GM23338 (cell line): Measurements from ENCODE around the gene COX14. TPM values are rescaled to one million over a fixed set of nuclear protein-coding genes. Genes with fewer than 3 reads are reported as not detected.

Source experiments
- ATAC-seq: fragments of 200-7000 bp; cut with Tn5 transposase; 3 replicates; pipeline ENCODE4 v1.9.1; 2020
- DNase-seq: peaks from one replicate; pipeline ENCODE4 v3.0.0-alpha.2; 2015; ENCODE audit warnings: low spot score
- H2AFZ ChIP-seq: fragments of 200-600 bp; sonication (generic); 2 replicates; pipeline ENCODE4 v1.8.0; 2016; ENCODE audit warnings: antibody characterized with exemption, mild to moderate bottlenecking, moderate library complexity
- H3F3A ChIP-seq: fragments of 200-600 bp; sonication (generic); replicated peaks from 2 replicates; pipeline ENCODE4 v1.8.0; 2017; ENCODE audit warnings: antibody characterized with exemption, mixed run types, low read depth
- H3K27ac ChIP-seq: fragments of 200-600 bp; sonication (generic); 2 replicates; pipeline ENCODE4 v1.6.1; 2016; ENCODE audit warnings: low read depth
- H3K27me3 ChIP-seq: fragments of 200-600 bp; sonication (generic); 2 replicates; pipeline ENCODE4 v1.8.0; 2016; ENCODE audit warnings: mild to moderate bottlenecking, mixed run types, moderate library complexity; ENCODE audit not compliant: insufficient read depth
- H3K36me3 ChIP-seq: fragments of 200-600 bp; sonication (generic); 2 replicates; pipeline ENCODE4 v1.8.0; 2016; ENCODE audit warnings: mild to moderate bottlenecking; ENCODE audit not compliant: insufficient read depth
- H3K4me1 ChIP-seq: fragments of 200-600 bp; sonication (generic); 2 replicates; pipeline ENCODE4 v1.8.0; 2016; ENCODE audit warnings: mild to moderate bottlenecking, moderate library complexity; ENCODE audit not compliant: insufficient read depth
- H3K4me2 ChIP-seq: fragments of 200-600 bp; sonication (generic); 2 replicates; pipeline ENCODE4 v1.7.1; 2017; ENCODE audit warnings: mixed run types
- H3K4me3 ChIP-seq: fragments of 200-600 bp; sonication (generic); 2 replicates; pipeline ENCODE4 v1.6.1; 2016; ENCODE audit warnings: mixed run types
- H3K79me2 ChIP-seq: fragments of 200-600 bp; sonication (generic); replicated peaks from 2 replicates; pipeline ENCODE4 v1.8.0; 2017; ENCODE audit warnings: mild to moderate bottlenecking; ENCODE audit not compliant: insufficient read depth
- H3K9me2 ChIP-seq: fragments of 200-600 bp; sonication (generic); 2 replicates; pipeline ENCODE4 v1.8.0; 2017; ENCODE audit not compliant: insufficient read depth
- H4K20me1 ChIP-seq: fragments of 200-600 bp; sonication (generic); replicated peaks from 2 replicates; pipeline ENCODE4 v1.8.0; 2017; ENCODE audit warnings: mild to moderate bottlenecking; ENCODE audit not compliant: insufficient read depth
- H3K27ac Mint-ChIP-seq: 2 replicates; pipeline ENCODE4 v1.8.0; 2020; ENCODE audit warnings: inconsistent platforms, mild to moderate bottlenecking, moderate library complexity, mixed read lengths
- H3K27me3 Mint-ChIP-seq: 3 replicates; pipeline ENCODE4 v1.8.0; 2022; ENCODE audit warnings: low read depth, mild to moderate bottlenecking, moderate library complexity, mixed read lengths, inconsistent platforms; ENCODE audit not compliant: insufficient read depth, poor library complexity
- H3K36me3 Mint-ChIP-seq: 3 replicates; pipeline ENCODE4 v1.8.0; 2021; ENCODE audit warnings: low read depth, mild to moderate bottlenecking, inconsistent platforms, moderate library complexity, mixed read lengths
- H3K4me1 Mint-ChIP-seq: 3 replicates; pipeline ENCODE4 v1.8.0; 2020; ENCODE audit warnings: mild to moderate bottlenecking, inconsistent platforms, mixed read lengths
- H3K4me3 Mint-ChIP-seq: 3 replicates; pipeline ENCODE4 v1.8.0; 2021; ENCODE audit warnings: moderate library complexity, mild to moderate bottlenecking, inconsistent platforms, mixed read lengths
- H3K9me3 Mint-ChIP-seq: 3 replicates; pipeline ENCODE4 v1.8.0; 2020; ENCODE audit warnings: moderate library complexity, mild to moderate bottlenecking, inconsistent platforms, mixed read lengths
- CREB1 ChIP-seq: fragments of 250-450 bp; sonication (Bioruptor Pico); IDR thresholded peaks from 2 replicates; pipeline ENCODE4 v1.5.0; 2020; ENCODE audit warnings: low read depth, mild to moderate bottlenecking, moderate library complexity
- CTCF ChIP-seq, 2 experiments: fragments of 200-600 bp in 1 of 2; sonication (generic) in 1 of 2; conservative IDR thresholded peaks; 2 replicates each; pipeline versions ENCODE4 v1.5.1 to v1.6.1; 2016 to 2017; ENCODE audit warnings: antibody characterized with exemption in 2 of 2, low read depth in 2 of 2, mild to moderate bottlenecking in 2 of 2, moderate library complexity in 1 of 2
- EZH2 ChIP-seq: fragments of 200-600 bp; sonication (generic); IDR thresholded peaks from one replicate; pipeline ENCODE4 v1.8.0; 2017; ENCODE audit warnings: antibody characterized with exemption, mild to moderate bottlenecking, low read depth; ENCODE audit not compliant: unreplicated experiment
- EZH2phosphoT487 ChIP-seq: fragments of 200-600 bp; sonication (generic); IDR thresholded peaks from one replicate; pipeline ENCODE4 v1.8.1; 2018; ENCODE audit warnings: antibody characterized with exemption; ENCODE audit not compliant: unreplicated experiment
- JUNB ChIP-seq: IDR thresholded peaks from one replicate; pipeline ENCODE4 v1.6.1; 2016; ENCODE audit warnings: antibody characterized with exemption; ENCODE audit not compliant: unreplicated experiment
- POLR2AphosphoS5 ChIP-seq: IDR thresholded peaks from 2 replicates; pipeline ENCODE4 v1.6.1; 2016; ENCODE audit warnings: antibody characterized with exemption, low read depth
- REST ChIP-seq: IDR thresholded peaks from one replicate; pipeline ENCODE4 v1.6.1; 2018; ENCODE audit warnings: antibody characterized with exemption; ENCODE audit not compliant: unreplicated experiment
- STAT1 ChIP-seq: IDR thresholded peaks from one replicate; pipeline ENCODE4 v1.6.1; 2016; ENCODE audit warnings: antibody characterized with exemption; ENCODE audit not compliant: unreplicated experiment
- ZNF331 ChIP-seq: fragments of 250-450 bp; sonication (Bioruptor Pico); IDR thresholded peaks from 2 replicates; pipeline ENCODE4 v1.5.0; 2020; ENCODE audit warnings: low read depth, mild to moderate bottlenecking, moderate library complexity
- polyA plus RNA-seq: library from polyadenylated mRNA; unstranded; fragments of >200 nt; fragmentation: Nextera tagmentation; extraction: Ambion mirVana; gene quantifications from 2 replicates; pipeline ENCODE4 v1.2.1, GENCODE V29; 2016
- total RNA-seq: library from RNA; depleted of rRNA; stranded (reverse); fragments of >200 nt; shearing (Covaris generic); gene quantifications from 2 replicates; pipeline ENCODE4 v1.2.3, GENCODE V29; 2014
- TF ChIP-seq, protein P1 (sequence below): IDR thresholded peaks from 2 replicates; pipeline ENCODE4 v1.6.1; 2016; ENCODE audit warnings: antibody characterized with exemption

The COX14 gene
- total and polyA plus RNA-seq, 2 experiments from 2014 or later: 43.7 to 73.5 TPM

- TF ChIP-seq CTCF (conservative IDR thresholded peaks at IDR 0.05; ENCODE audit: low read depth in 2 of 2): no peak
- TF ChIP-seq REST: no peak
- TF ChIP-seq, protein P1, sequence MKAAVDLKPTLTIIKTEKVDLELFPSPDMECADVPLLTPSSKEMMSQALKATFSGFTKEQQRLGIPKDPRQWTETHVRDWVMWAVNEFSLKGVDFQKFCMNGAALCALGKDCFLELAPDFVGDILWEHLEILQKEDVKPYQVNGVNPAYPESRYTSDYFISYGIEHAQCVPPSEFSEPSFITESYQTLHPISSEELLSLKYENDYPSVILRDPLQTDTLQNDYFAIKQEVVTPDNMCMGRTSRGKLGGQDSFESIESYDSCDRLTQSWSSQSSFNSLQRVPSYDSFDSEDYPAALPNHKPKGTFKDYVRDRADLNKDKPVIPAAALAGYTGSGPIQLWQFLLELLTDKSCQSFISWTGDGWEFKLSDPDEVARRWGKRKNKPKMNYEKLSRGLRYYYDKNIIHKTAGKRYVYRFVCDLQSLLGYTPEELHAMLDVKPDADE: no peak
- no peak for TF ChIP-seq ZNF331 (CRISPR knock-in tag)
- no peak for TF ChIP-seq JUNB
- no peak for TF ChIP-seq EZH2phosphoT487
Measured at GRCh38 chr12:50075808-50076170, 36.2 kb upstream of the COX14 start (continued).

DNA sequence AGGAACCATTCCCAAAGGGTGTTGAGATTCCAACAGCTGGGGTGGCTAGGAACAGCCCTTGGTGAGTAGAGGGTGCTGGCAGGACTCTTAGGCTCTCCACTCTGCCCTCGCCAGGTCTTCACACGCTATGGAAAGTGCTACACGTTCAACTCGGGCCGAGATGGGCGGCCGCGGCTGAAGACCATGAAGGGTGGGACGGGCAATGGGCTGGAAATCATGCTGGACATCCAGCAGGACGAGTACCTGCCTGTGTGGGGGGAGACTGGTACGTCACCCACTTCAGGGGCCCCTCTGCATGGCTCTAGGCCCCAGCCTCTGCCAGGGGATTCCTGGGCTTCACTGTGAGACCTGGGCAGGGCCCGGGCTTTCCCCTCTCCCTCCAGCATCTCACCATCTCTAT, 34.9 kb upstream of the COX14 start:
- Mint-ChIP-seq H3K27ac (no peak overlapping the region), H3K4me1 (peaks cover 30% of the 10 kb centered on the region), H3K36me3 (no peaks in the 10 kb centered on the region), H3K9me3 (no peaks in the 10 kb centered on the region), H3K27me3 (peaks cover 16% of the 10 kb centered on the region), H3K4me3 (no peak overlapping the region)
- peaks cover 4% of the 10 kb centered on the region; the same call in 1 of the 2 replicates for H3K4me1 ChIP-seq
- H4K20me1 ChIP-seq: no peaks in the 10 kb centered on the region
- no peak overlapping the region for H3K4me3 ChIP-seq
- ATAC-seq (no peak), DNase-seq (no peak)
- H2AFZ ChIP-seq: no peak overlapping the region
- H3K79me2 ChIP-seq: no peaks in the 10 kb centered on the region
- H3K9me2 ChIP-seq: no peaks in the 10 kb centered on the region
- H3F3A ChIP-seq: 0 out of 2 replicates have a peak, but pooled peaks cover 3% of the 10 kb centered on the region
- H3K4me2 ChIP-seq: no peak overlapping the region
- H3K36me3 ChIP-seq: no peaks in the 10 kb centered on the region
- H3K27me3 ChIP-seq: peaks cover 27% of the 10 kb centered on the region
- no peak overlapping the region for H3K27ac ChIP-seq
- TF ChIP-seq CREB1 (CRISPR knock-in tag) (no peak), JUNB (no peak), REST (no peak), STAT1 (no peak), EZH2 (no peak), EZH2phosphoT487 (no peak), POLR2AphosphoS5 (no peak)
- TF ChIP-seq, protein P1: no peak
